Mucosa of descending colon (tissue), 3 donors: ENCODE data around the gene MECR. TPM values are rescaled to one million over a fixed set of nuclear protein-coding genes. Genes with fewer than 3 reads are reported as not detected.

Experiments
- ATAC-seq: fragments of 200-7000 bp; cut with Tn5 transposase; one replicate; pipeline ENCODE4 v1.9.1; 2020; ENCODE audit warnings: mild to moderate bottlenecking, moderate library complexity
- DNase-seq, 3 donors: peaks; one replicate each; pipeline ENCODE4 v3.0.0-alpha.2; 2020
- H3K36me3 ChIP-seq: fragments of 200-600 bp; one replicate; pipeline ENCODE4 v1.8.0; 2021; ENCODE audit warnings: low read depth, mild to moderate bottlenecking
- H3K4me1 ChIP-seq: fragments of 200-600 bp; one replicate; pipeline ENCODE4 v1.8.0; 2021; ENCODE audit warnings: low read depth, mild to moderate bottlenecking
- H3K4me3 ChIP-seq: fragments of 200-600 bp; one replicate; pipeline ENCODE4 v1.8.0; 2021; ENCODE audit warnings: mild to moderate bottlenecking
- H3K9me3 ChIP-seq: fragments of 200-600 bp; one replicate; pipeline ENCODE4 v1.8.0; 2021; ENCODE audit warnings: mild to moderate bottlenecking
- intact Hi-C, 2 donors: fragments of 100-400 bp; cut with DNase I in 1 of 2; cut with micrococcal nuclease in 1 of 2; formaldehyde crosslinking; loops; one replicate each; pipeline versions ENCODE4 v1.11.0 to v1.11.1; 2022; cut with DNase I, micrococcal nuclease
- total RNA-seq, 3 donors: library from RNA; stranded (reverse); fragmentation: NEBNext Ultra II Directional in 2 of 3; extraction: Animal tissue kit (Norgen Biotek cat#: 25700) in 2 of 3; gene quantifications; one replicate each; pipeline versions ENCODE4 v1.2.1 to v1.2.4, GENCODE V29; 2021 to 2023
- TF ChIP-seq, protein P1 (sequence below): fragments of 200-600 bp; IDR thresholded peaks from one replicate; pipeline ENCODE4 v1.8.0; 2022; ENCODE audit warnings: antibody characterized with exemption, mild to moderate bottlenecking
- donor health status: DM: no; HTN: no; CAD: no; lungs with moderate emphysema.
- donor health status: DM: no; HTN: no; CAD: no.
- donor health status: DM: no; HTN: yes; CAD: no.

Gene MECR
- total RNA-seq, 3 donors from 2014 or later, result 18.3 to 20.8 (median 19.5) TPM

DNA sequence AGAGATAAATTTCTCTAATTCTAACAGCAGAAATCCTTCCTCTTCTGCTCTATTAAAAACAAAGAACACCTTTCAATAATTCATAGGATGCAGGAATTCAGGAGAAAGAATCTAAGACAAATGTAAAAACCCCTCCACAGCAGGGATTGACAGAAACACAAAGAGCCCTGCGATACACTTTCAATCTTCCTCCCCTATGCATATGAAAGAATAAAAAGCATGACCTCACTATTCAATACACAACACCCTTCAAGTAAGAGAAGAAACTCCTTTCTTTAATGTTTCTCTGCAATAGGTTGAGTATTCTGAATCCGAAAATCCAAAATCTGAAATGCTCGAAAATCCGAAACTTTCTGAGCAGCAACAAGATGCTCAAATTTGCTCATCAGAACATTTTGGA is 66.1 kb downstream of the MECR start:
- Histone ChIP-seq H3K4me3 (no peak overlapping the region), H3K9me3 (no peaks in the 10 kb centered on the region), H3K4me1 (peaks cover 20% of the 10 kb centered on the region), H3K36me3 (no peaks in the 10 kb centered on the region)
- intact Hi-C loops, result no loop called here
- ATAC-seq (no peak), DNase-seq (no peak)
- TF ChIP-seq, protein P1, sequence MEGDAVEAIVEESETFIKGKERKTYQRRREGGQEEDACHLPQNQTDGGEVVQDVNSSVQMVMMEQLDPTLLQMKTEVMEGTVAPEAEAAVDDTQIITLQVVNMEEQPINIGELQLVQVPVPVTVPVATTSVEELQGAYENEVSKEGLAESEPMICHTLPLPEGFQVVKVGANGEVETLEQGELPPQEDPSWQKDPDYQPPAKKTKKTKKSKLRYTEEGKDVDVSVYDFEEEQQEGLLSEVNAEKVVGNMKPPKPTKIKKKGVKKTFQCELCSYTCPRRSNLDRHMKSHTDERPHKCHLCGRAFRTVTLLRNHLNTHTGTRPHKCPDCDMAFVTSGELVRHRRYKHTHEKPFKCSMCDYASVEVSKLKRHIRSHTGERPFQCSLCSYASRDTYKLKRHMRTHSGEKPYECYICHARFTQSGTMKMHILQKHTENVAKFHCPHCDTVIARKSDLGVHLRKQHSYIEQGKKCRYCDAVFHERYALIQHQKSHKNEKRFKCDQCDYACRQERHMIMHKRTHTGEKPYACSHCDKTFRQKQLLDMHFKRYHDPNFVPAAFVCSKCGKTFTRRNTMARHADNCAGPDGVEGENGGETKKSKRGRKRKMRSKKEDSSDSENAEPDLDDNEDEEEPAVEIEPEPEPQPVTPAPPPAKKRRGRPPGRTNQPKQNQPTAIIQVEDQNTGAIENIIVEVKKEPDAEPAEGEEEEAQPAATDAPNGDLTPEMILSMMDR, result no peak

- Histone ChIP-seq H3K4me1 (peaks cover 18% of the 10 kb centered on the region), H3K4me3 (no peak overlapping the region), H3K9me3 (no peaks in the 10 kb centered on the region), H3K36me3 (peaks cover 3% of the 10 kb centered on the region)
- no peak for DNase-seq
- TF ChIP-seq, protein P1, result no peak
- intact Hi-C loops, result no loop called here
- ATAC-seq, result peak; percentile 55
Observed at GRCh38 chr1:29162476-29163138, 68.1 kb downstream of the MECR start.

- no peaks in the 10 kb centered on the region for H3K9me3 ChIP-seq
- intact Hi-C loops, result no loop called here
- DNase-seq (no peak), ATAC-seq (peak; percentile 57)
- H3K4me3 ChIP-seq, result no peak overlapping the region
- peaks cover 3% of the 10 kb centered on the region for H3K36me3 ChIP-seq
- H3K4me1 ChIP-seq, result peaks cover 14% of the 10 kb centered on the region
- TF ChIP-seq, protein P1, result no peak
Observed at GRCh38 chr1:29162025-29162424, 68.7 kb downstream of the MECR start.

DNA sequence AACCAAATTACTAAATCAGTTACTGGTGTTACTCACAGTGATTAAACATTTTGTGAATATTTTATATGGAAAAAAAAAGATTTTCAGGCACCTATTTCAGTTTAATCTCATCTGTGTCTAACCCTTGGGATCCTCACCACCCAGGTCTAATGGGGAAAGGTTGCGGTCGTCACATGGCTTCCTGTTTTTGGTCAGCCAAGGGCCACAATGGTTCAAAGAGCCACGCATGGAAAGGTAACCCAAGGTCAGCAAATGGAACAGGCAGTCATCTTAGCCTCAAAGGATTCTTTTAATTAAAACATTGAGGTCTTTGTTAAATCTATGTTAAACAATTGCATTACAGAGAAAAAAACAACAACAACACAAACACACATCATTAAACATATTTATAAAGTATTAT is 71.0 kb downstream of the MECR start:
- Histone ChIP-seq H3K36me3 (peaks cover 3% of the 10 kb centered on the region), H3K4me3 (no peak overlapping the region), H3K9me3 (no peaks in the 10 kb centered on the region), H3K4me1 (peaks cover 6% of the 10 kb centered on the region)
- TF ChIP-seq, protein P1, result no peak
- no peak for ATAC-seq
- intact Hi-C loops, result no loop called here
- DNase-seq, result no peak

DNA sequence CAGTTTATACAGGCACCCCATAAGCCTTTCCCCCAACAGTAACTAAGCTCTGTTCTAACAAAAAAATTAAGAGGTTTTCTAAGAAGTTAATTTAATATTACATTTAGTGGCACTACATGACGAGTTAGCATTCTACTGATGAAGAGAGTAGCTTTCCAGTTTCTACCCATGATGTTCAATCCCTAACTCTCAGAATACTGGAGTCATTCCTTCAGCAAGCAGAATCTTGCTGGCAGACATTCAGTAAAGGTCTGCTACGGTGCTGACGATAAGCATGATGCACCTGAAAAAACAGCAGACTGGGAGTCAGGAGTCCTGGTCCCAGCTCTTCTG is 73.5 kb downstream of the MECR start:
- intact Hi-C loops, result no loop called here
- peaks cover 3% of the 10 kb centered on the region for H3K4me1 ChIP-seq
- H3K4me3 ChIP-seq, result no peak overlapping the region
- DNase-seq (no peak), ATAC-seq (no peak)
- H3K9me3 ChIP-seq, result no peaks in the 10 kb centered on the region
- TF ChIP-seq, protein P1, result no peak
- H3K36me3 ChIP-seq, result peaks cover 13% of the 10 kb centered on the region
